SKM-1 treated with dmso at 0.1 percent for 144 hours (cell line): ENCODE data around the gene RBMY1E.
"Not testable (repeated sequence)": the region's sequence is repeated elsewhere in the genome, so short reads cannot be mapped to it uniquely, and the experiment has no call there.

Source experiments
- DNase-seq: peaks from one replicate; lab custom pipeline; 2025; ENCODE audit not compliant: unreplicated experiment; lab: John Stamatoyannopoulos, UW

Gene RBMY1E

DNA sequence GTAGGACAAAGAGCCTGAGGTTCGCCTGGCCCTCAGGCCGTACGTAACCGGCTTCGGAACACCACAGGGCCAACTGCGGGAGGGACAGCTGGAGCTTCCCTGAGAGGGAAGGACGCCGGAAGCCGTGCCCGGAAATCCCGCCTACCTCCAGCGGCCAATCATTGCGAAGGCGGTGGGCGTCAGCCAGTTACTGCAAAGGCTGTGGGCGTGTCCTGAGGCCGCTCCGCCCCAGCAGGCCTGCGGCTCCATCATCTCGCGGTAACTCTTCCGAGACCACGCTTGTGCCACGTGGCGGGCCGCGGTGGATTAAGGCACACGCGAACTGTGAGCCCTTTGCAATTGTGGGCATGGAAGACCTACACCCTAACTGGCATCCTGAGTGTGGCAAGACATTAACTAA lies at the start of gene RBMY1E:
RBMY1E (minus strand) TSS at position 101 of the 400 bp plus-strand sequence. CDS start 1,978 bp downstream, outside the sequence.
- DNase-seq: not testable (repeated sequence)

DNA sequence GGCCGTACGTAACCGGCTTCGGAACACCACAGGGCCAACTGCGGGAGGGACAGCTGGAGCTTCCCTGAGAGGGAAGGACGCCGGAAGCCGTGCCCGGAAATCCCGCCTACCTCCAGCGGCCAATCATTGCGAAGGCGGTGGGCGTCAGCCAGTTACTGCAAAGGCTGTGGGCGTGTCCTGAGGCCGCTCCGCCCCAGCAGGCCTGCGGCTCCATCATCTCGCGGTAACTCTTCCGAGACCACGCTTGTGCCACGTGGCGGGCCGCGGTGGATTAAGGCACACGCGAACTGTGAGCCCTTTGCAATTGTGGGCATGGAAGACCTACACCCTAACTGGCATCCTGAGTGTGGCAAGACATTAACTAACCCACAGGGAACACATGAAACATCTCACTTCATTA lies 23.4 kb downstream of the RBMY1E start, which contains the start of gene RBMY1D:
RBMY1D (minus strand) TSS at position 101 of the 400 bp plus-strand sequence. CDS start 2,013 bp downstream, outside the sequence.
- not testable (repeated sequence) for DNase-seq

DNA sequence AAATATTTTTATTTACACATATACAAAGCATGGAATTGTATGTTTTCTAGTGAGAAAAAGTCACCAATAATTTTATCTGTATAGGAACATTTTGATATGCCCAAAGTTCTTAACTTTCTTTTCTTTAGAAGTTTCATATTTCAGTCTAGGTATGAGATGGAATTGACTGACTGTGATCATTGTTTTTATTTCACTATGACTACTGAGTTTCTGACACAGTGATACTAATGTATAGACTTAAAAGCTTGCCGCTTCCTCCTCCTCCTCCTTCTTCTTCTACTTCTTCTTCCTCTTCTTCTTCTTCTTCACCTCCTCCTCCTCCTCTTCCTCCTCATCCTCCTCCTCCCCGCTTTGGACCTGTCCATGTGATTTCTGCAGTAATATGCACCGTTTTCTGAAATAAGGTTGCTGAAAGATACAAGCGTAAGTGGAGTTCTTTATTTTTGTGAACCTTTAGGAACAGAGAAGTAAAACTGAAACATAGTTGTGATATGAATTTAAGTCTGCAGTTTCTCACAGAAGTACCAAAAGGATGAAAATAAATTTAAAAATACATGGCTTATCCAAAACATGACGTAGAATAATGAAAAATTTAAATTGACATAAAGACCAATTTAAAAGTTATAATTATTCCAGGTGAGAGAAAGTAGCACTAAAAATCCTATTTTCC lies 48.3 kb downstream of the RBMY1E start:
- not testable (repeated sequence) for DNase-seq
